ENCODE data around the gene CENPX. TPM values are rescaled to one million over a fixed set of nuclear protein-coding genes. Genes with fewer than 3 reads are reported as not detected.

Gene CENPX
- total and polyA plus RNA-seq, 9 donors: 33.4 to 44.8 (median 38.7) TPM

- 69% methylated on average over 7 of the region's 19 CpGs for WGBS (ENCODE audit: insufficient coverage)
- Histone ChIP-seq H3K9me3 (replicated peaks; ENCODE audit: control insufficient read depth, low read depth, low read length) (no peaks in the 10 kb centered on the region), H3K4me3 (ENCODE audit: low read length) (no peak overlapping the region), H3K4me1 (ENCODE audit: control insufficient read depth, insufficient read depth, low read length) (peaks cover 13% of the 10 kb centered on the region), H3K27me3 (ENCODE audit: control insufficient read depth, insufficient read depth, low read length) (no peaks in the 10 kb centered on the region), H3K27ac (ENCODE audit: low read length) (peak overlapping the region; percentile 62), H3K36me3 (ENCODE audit: control insufficient read depth, insufficient read depth, low read length) (peaks cover 19% of the 10 kb centered on the region)
- DNase-seq: no peak
These were observed 9.9 kb downstream of the CENPX start for GRCh38 chr17:82012640-82013295.

- Histone ChIP-seq H3K27me3 (ENCODE audit: control insufficient read depth, insufficient read depth, low read length) (no peaks in the 10 kb centered on the region), H3K36me3 (ENCODE audit: control insufficient read depth, insufficient read depth, low read length) (peaks cover 13% of the 10 kb centered on the region), H3K9me3 (replicated peaks; ENCODE audit: control insufficient read depth, low read depth, low read length) (no peaks in the 10 kb centered on the region), H3K4me3 (ENCODE audit: low read length) (no peak overlapping the region), H3K27ac (ENCODE audit: low read length) (no peak overlapping the region), H3K4me1 (ENCODE audit: control insufficient read depth, insufficient read depth, low read length) (peaks cover 17% of the 10 kb centered on the region)
- no peak for DNase-seq
- WGBS (ENCODE audit: insufficient coverage): 29% methylated on average over 20 of the region's 20 CpGs
These were observed 10.4 kb downstream of the CENPX start for GRCh38 chr17:82012261-82012639.

GRCh38 chr17:82011617-82012187, 11.0 kb downstream of the CENPX start:
- WGBS (ENCODE audit: insufficient coverage): 82% methylated on average over 14 of the region's 19 CpGs
- H3K4me1 ChIP-seq (ENCODE audit: control insufficient read depth, insufficient read depth, low read length): peaks cover 22% of the 10 kb centered on the region

GRCh38 chr17:82010575-82011525, 11.8 kb downstream of the CENPX start:
- no peak for DNase-seq
- WGBS (ENCODE audit: insufficient coverage): 90% methylated on average over 33 of the region's 39 CpGs
- Histone ChIP-seq H3K27me3 (ENCODE audit: control insufficient read depth, insufficient read depth, low read length) (no peaks in the 10 kb centered on the region), H3K36me3 (ENCODE audit: control insufficient read depth, insufficient read depth, low read length) (peaks cover 9% of the 10 kb centered on the region), H3K4me1 (ENCODE audit: control insufficient read depth, insufficient read depth, low read length) (peaks cover 31% of the 10 kb centered on the region), H3K4me3 (ENCODE audit: low read length) (no peak overlapping the region), H3K27ac (ENCODE audit: low read length) (no peak overlapping the region), H3K9me3 (replicated peaks; ENCODE audit: control insufficient read depth, low read depth, low read length) (no peaks in the 10 kb centered on the region)

More at GRCh38 chr17:82011617-82012187, 11.0 kb downstream of the CENPX start:
- Histone ChIP-seq H3K27me3 (ENCODE audit: control insufficient read depth, insufficient read depth, low read length) (no peaks in the 10 kb centered on the region), H3K36me3 (ENCODE audit: control insufficient read depth, insufficient read depth, low read length) (peaks cover 9% of the 10 kb centered on the region), H3K9me3 (replicated peaks; ENCODE audit: control insufficient read depth, low read depth, low read length) (no peaks in the 10 kb centered on the region), H3K27ac (ENCODE audit: low read length) (no peak overlapping the region), H3K4me3 (ENCODE audit: low read length) (no peak overlapping the region)
- no peak for DNase-seq

- Histone ChIP-seq H3K4me3 (ENCODE audit: low read length) (no peak overlapping the region), H3K9me3 (replicated peaks; ENCODE audit: control insufficient read depth, low read depth, low read length) (no peaks in the 10 kb centered on the region), H3K4me1 (ENCODE audit: control insufficient read depth, insufficient read depth, low read length) (peaks cover 34% of the 10 kb centered on the region), H3K27me3 (ENCODE audit: control insufficient read depth, insufficient read depth, low read length) (no peaks in the 10 kb centered on the region), H3K27ac (ENCODE audit: low read length) (no peak overlapping the region), H3K36me3 (ENCODE audit: control insufficient read depth, insufficient read depth, low read length) (peaks cover 14% of the 10 kb centered on the region)
- DNase-seq: no peak
- WGBS (ENCODE audit: insufficient coverage): 81% methylated on average over 14 of the region's 15 CpGs
These were observed 13.3 kb downstream of the CENPX start for GRCh38 chr17:82009413-82009812.

- Histone ChIP-seq H3K27ac (ENCODE audit: low read length) (no peak overlapping the region), H3K4me3 (ENCODE audit: low read length) (no peak overlapping the region), H3K36me3 (ENCODE audit: control insufficient read depth, insufficient read depth, low read length) (peaks cover 16% of the 10 kb centered on the region), H3K27me3 (ENCODE audit: control insufficient read depth, insufficient read depth, low read length) (no peaks in the 10 kb centered on the region), H3K9me3 (replicated peaks; ENCODE audit: control insufficient read depth, low read depth, low read length) (no peaks in the 10 kb centered on the region), H3K4me1 (ENCODE audit: control insufficient read depth, insufficient read depth, low read length) (peaks cover 38% of the 10 kb centered on the region)
- 90% methylated on average over 27 of the region's 28 CpGs for WGBS (ENCODE audit: insufficient coverage)
- DNase-seq: no peak
These were observed 13.7 kb downstream of the CENPX start for GRCh38 chr17:82008941-82009405.

GRCh38 chr17:82008258-82008940, 14.3 kb downstream of the CENPX start:
- no peak overlapping the region for H3K27ac ChIP-seq (ENCODE audit: low read length)
- 56% methylated on average over 22 of the region's 26 CpGs for WGBS (ENCODE audit: insufficient coverage)
- H3K9me3 ChIP-seq (replicated peaks; ENCODE audit: control insufficient read depth, low read depth, low read length): no peaks in the 10 kb centered on the region
- no peak overlapping the region for H3K4me3 ChIP-seq (ENCODE audit: low read length)
- no peaks in the 10 kb centered on the region for H3K27me3 ChIP-seq (ENCODE audit: control insufficient read depth, insufficient read depth, low read length)
- DNase-seq: no peak
- H3K4me1 ChIP-seq (ENCODE audit: control insufficient read depth, insufficient read depth, low read length): peaks cover 43% of the 10 kb centered on the region
- peaks cover 16% of the 10 kb centered on the region for H3K36me3 ChIP-seq (ENCODE audit: control insufficient read depth, insufficient read depth, low read length)

- Histone ChIP-seq H3K4me1 (ENCODE audit: control insufficient read depth, insufficient read depth, low read length) (peaks cover 40% of the 10 kb centered on the region), H3K27ac (ENCODE audit: low read length) (no peak overlapping the region)
- 73% methylated on average over 27 of the region's 30 CpGs for WGBS (ENCODE audit: insufficient coverage)
These were observed 15.0 kb downstream of the CENPX start for GRCh38 chr17:82007495-82008257.

GRCh38 chr17:82007228-82007494, 15.5 kb downstream of the CENPX start:
- Histone ChIP-seq H3K4me1 (ENCODE audit: control insufficient read depth, insufficient read depth, low read length) (peaks cover 34% of the 10 kb centered on the region), H3K36me3 (ENCODE audit: control insufficient read depth, insufficient read depth, low read length) (peaks cover 16% of the 10 kb centered on the region), H3K4me3 (ENCODE audit: low read length) (no peak overlapping the region), H3K9me3 (replicated peaks; ENCODE audit: control insufficient read depth, low read depth, low read length) (no peaks in the 10 kb centered on the region), H3K27ac (ENCODE audit: low read length) (no peak overlapping the region), H3K27me3 (ENCODE audit: control insufficient read depth, insufficient read depth, low read length) (no peaks in the 10 kb centered on the region)
- WGBS (ENCODE audit: insufficient coverage): 71% methylated on average over 6 of the region's 6 CpGs
- DNase-seq: no peak

More at GRCh38 chr17:82007495-82008257, 15.0 kb downstream of the CENPX start:
- Histone ChIP-seq H3K4me3 (ENCODE audit: low read length) (no peak overlapping the region), H3K9me3 (replicated peaks; ENCODE audit: control insufficient read depth, low read depth, low read length) (no peaks in the 10 kb centered on the region), H3K27me3 (ENCODE audit: control insufficient read depth, insufficient read depth, low read length) (no peaks in the 10 kb centered on the region), H3K36me3 (ENCODE audit: control insufficient read depth, insufficient read depth, low read length) (peaks cover 16% of the 10 kb centered on the region)
- DNase-seq: no peak

All from muscle of leg (tissue), 11 donors.